Stimulated activated CD4-positive, alpha-beta T cell treated with anti-CD3 and anti-CD28 coated beads, Interleukin-4, amount 100 ng/mL, for 48 hours (primary cell): ENCODE results near the gene BOLA1.
"Not testable (repeated sequence)": the region's sequence is repeated elsewhere in the genome, so short reads cannot be mapped to it uniquely, and the experiment has no call there.

Experiments used
- DNase-seq, 2 donors: peaks; one replicate each; pipeline ENCODE4 v3.0.0-alpha.2; 2020; ENCODE audit warnings: low read depth in 2 of 2

The BOLA1 gene, protein sequence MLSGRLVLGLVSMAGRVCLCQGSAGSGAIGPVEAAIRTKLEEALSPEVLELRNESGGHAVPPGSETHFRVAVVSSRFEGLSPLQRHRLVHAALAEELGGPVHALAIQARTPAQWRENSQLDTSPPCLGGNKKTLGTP

DNA sequence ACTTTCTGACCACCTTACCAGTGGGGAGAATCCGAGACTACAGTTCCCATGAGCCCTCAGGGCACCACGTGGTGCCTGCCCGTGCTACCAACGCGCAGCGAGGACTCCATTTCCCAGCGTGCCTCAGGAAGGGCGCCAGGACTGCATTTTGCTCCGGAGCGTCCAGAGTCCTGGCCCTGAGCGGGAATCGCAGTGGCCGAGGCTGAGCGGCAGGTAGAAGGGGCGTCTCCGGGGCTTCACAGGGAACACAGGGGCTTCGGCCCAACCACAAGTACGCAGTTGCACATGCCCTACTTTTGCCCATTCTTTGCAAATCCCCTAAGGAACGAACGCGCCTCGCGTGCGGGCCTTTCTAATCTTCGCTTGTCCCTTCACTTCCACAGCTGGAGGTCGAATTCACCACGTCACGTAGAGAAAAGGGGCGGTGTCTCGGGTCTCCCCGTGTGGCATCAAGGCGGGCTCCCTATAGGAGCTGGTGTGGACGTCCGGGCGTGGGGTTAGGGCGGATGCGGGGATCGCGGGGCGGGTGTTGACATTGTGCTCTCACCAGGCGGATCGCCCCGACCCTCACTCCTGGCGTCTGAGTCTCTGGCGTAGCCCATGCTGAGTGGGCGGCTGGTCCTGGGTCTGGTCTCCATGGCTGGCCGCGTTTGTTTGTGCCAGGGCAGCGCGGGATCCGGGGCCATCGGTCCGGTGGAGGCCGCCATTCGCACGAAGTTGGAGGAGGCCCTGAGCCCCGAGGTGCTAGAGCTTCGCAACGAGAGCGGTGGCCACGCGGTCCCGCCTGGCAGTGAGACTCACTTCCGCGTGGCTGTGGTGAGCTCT, at the start of gene BOLA1:
BOLA1 (plus strand) TSS at position 109 of the 825 bp plus-strand sequence; CDS start at position 601, 492 bp downstream.
- peak; percentile 70 to 81 for DNase-seq

DNA sequence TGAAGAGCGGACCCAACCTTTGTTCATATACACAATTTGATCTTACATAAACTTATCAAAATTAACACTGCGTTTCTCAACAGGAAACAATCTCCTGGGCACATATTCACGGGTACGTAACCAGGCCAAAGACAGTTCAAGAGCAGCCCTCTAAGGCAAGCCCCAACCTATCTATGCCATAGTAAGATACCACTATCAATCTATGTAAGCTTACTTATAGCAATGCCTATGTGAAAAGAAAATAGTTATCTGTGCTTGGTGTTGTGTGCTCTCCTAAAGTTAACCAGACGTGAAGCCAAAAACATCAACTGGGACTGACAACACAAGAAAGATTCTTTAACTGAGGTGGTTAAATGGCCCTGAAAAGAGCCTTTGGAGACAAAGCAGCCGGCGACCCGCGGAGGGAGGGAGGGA, 49.4 kb upstream of the BOLA1 start:
- DNase-seq, result no peak

GRCh38 chr1:149850732-149851345, 48.5 kb upstream of the BOLA1 start:
- DNase-seq, result not testable (repeated sequence)

DNA sequence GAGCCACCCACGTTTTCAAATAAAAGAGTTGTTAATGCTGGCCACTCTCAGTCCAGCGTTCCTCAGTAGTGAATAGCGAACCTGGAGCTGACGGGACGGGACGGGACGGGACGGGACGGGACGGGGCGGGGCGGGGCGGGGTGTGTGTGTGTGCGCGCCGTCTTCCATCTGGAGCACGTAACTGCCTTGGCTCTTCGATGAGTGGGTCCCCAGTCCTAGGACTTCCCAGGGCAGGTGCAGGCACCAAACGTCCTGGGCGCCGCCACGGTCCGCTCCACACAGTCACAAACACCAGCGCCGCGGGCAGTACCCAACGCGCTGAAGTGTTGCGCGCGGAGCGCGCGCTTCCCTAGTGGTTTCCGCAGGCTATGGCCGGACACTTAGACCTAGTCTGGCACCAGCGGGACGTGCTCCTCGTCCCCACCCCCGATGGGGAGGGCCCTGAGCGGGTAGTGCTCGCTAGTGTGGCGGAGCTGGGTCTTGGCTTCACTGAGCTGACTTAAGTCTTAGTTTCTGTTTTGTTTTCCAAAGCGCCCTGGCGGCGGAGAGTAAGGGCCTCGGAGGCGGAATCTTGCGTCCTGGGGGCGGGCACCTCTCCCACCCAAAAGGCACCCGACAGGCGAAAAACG, 47.7 kb upstream of the BOLA1 start:
- not testable (repeated sequence) for DNase-seq

- DNase-seq, result not testable (repeated sequence)
Observed at GRCh38 chr1:149852263-149852662, 47.1 kb upstream of the BOLA1 start.

GRCh38 chr1:149860271-149860670, 39.1 kb upstream of the BOLA1 start:
- DNase-seq, result not testable (repeated sequence)

- DNase-seq, result not testable (repeated sequence)
Observed at GRCh38 chr1:149860684-149861496, 38.5 kb upstream of the BOLA1 start.

DNA sequence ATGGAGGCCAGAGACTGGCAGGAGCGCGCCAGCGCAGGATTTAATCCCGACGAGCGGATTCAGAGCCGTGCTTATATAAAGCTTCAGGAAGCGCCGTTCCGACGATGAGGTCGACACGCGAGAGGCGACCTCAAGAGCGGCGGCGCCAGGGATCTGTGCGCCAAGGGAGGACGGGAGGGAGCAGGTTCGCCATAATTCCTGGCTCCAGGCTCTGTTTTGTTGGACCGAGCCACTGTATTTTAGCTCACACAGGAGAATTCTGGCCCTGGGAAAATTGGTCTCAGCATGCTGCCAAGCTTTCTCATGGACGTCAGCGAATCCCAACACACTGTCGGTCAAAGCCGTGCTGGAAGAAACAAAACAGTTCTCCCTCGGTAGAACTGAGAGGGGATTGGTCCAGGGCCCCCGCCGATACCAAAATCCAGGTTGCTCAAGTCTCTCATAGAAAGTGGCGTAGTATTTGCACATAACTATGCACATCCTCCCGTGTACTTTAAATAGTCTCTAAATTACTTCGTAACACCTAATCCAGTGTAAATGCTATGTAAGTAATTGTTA, 37.8 kb upstream of the BOLA1 start:
- not testable (repeated sequence) for DNase-seq

GRCh38 chr1:149866887-149867286, 32.5 kb upstream of the BOLA1 start:
- not testable (repeated sequence) for DNase-seq

- DNase-seq, result not testable (repeated sequence)
Observed at GRCh38 chr1:149873060-149873459, 26.3 kb upstream of the BOLA1 start.

DNA sequence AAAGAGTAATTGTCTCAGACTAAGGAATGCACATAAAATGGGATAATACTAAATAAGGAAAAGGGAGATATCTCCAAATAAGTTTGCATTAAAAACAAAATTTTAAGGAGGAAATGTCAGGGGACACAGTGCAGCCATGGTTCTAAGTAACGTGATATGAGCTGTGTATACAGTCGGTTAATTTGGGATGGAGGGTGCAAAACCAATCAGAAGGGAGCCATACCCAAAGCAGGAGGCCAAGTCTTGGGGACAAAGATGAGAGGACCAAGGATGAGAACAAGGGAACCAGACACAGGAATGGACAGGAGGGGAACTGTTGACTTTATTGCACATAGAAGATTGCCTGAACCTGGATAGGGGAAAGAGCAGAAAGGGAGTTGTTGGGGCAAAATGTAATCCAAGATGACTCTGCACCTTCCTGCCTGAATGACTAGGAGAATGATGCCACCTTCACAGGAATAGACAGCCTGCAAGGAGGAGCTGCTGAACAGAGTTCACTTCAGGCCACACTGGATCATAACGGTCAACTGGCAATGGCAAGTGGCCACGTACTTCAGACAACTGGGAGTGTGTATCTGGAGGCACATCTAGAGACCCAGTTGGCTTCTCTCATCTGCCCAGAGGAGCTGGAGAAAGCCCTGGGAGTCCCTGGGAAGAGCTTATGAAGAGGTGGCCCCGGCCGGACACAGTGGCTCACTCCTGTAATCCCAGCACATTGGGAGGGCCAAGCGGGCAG, 22.0 kb upstream of the BOLA1 start:
- no peak for DNase-seq

GRCh38 chr1:149879556-149879955, 19.8 kb upstream of the BOLA1 start:
- no peak for DNase-seq

GRCh38 chr1:149881876-149882275, 17.5 kb upstream of the BOLA1 start:
- DNase-seq, result no peak

DNA sequence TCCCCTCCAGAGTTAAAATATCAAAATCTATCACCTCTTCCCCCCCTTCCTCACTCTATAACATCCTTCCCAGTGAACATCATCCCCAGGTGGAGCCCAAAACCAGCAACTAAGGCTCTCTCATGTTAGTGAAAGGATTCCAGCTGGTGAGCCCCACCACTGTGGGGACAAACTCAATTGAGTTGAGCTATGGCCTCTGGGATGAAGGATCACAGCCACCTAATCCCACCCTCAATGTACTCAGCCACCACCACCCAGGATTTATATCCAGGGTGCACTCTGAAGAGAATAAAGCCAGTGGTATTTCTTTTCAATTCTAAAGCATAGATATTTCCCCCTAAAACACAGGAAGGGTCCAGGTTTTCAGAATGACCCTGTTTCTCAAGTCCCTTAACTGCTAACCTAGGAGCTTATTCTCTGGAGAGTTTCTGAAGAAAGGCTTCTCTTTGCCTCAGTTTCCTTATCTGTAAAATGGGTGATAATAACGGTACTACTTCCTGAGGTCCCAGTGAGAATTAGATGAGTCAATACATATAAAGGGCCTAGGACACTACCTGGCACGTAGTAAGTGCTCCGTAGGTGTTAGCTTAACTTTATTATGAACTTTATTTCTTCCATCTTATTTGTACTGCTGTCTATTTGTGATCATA, 15.6 kb upstream of the BOLA1 start:
- DNase-seq, result no peak

GRCh38 chr1:149884433-149885338, 14.7 kb upstream of the BOLA1 start:
- DNase-seq, result no peak

DNA sequence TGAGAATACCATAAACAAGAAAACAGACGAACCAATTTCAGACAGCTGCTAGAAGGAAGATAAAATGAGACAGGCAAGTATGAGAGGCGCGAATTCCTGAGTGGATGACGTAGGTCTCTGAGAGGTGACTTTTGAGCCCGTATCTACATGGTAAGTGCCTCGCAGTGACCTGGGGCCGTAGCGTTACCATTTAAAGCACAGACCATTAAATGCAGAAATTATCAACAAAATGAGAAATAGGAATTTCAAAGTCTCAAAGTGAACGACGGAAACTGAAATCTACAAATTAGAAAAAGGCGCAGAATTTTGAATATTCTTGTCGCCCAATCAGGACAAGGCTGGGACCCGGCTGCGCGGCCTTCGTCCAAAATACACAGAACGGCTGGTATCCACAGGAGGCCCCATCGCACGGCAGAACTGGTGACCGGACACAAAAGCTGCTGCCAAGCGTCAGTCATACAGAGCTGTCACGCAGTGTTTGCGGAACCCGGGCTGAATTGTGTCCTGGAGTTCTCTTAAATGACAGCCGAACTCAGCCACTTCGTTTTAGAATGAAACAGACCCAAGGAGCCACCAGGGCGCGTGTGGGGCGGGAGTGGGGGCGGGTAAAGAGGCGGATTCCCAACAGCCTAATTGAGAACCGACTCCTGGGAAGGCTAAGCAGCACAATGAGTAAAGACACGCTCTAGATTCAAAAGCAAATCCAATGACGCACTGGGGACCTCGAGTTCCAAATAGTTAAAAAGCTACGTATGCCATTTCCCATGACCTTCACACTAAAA, 13.8 kb upstream of the BOLA1 start:
- DNase-seq, result peak; percentile 72 to 76

DNA sequence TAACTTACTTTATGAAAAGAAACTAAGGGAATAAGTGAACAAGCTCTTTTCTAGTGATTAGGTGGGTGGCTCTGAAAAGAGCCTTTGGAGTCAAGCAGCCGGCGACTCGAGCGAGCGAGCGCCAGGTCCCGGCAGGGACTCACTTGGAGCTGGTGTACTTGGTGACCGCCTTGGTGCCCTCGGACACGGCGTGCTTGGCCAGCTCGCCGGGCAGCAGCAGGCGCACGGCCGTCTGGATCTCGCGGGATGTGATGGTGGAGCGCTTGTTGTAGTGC, 13.3 kb upstream of the BOLA1 start:
- not testable (repeated sequence) for DNase-seq
